GM18507 (cell line): Measurements from ENCODE around the gene RXFP1.

Source experiments
- DNase-seq: peaks from one replicate; pipeline ENCODE4 v3.0.0; 2011; ENCODE audit warnings: low read depth; ENCODE audit not compliant: insufficient read length; ENCODE audit errors: extremely low spot score
- FAIRE-seq: peaks from 2 replicates; lab custom pipeline; 2011; peaks lifted over from hg19 to GRCh38; lab: Jason Lieb, UNC

Gene RXFP1

GRCh38 chr4:158521484-158522088 lies at the start of gene RXFP1:
Gene RXFP1, plus strand, starts transcription at chr4:158521882. Its CDS starts 95 bp downstream, at chr4:158521977.
- DNase-seq (no peak), FAIRE-seq (no peak)

GRCh38 chr4:158481811-158482210 lies 39.9 kb upstream of the RXFP1 start:
- FAIRE-seq (no peak), DNase-seq (no peak)

- DNase-seq (no peak), FAIRE-seq (no peak)
Observed at GRCh38 chr4:158484173-158484885, 37.4 kb upstream of the RXFP1 start.

GRCh38 chr4:158490629-158491028 lies 31.1 kb upstream of the RXFP1 start:
- FAIRE-seq = no peak
- DNase-seq = no peak

GRCh38 chr4:158492391-158492790 lies 29.3 kb upstream of the RXFP1 start:
- no peak for DNase-seq
- no peak for FAIRE-seq

- FAIRE-seq = no peak
- DNase-seq = no peak
Observed at GRCh38 chr4:158496030-158496741, 25.5 kb upstream of the RXFP1 start.

GRCh38 chr4:158500054-158500453 lies 21.6 kb upstream of the RXFP1 start:
- DNase-seq = no peak
- FAIRE-seq = no peak

GRCh38 chr4:158513256-158513655 lies 8.4 kb upstream of the RXFP1 start:
- no peak for DNase-seq
- no peak for FAIRE-seq

- no peak for DNase-seq
- FAIRE-seq = no peak
Observed at GRCh38 chr4:158519226-158519625, 2.5 kb upstream of the RXFP1 start.

- DNase-seq (no peak), FAIRE-seq (no peak)
Observed at GRCh38 chr4:158523990-158524535, 2.4 kb downstream of the RXFP1 start.

- FAIRE-seq (no peak), DNase-seq (no peak)
Observed at GRCh38 chr4:158527516-158527915, 5.8 kb downstream of the RXFP1 start.

- FAIRE-seq (no peak), DNase-seq (no peak)
Observed at GRCh38 chr4:158529505-158529904, 7.8 kb downstream of the RXFP1 start.

- no peak for FAIRE-seq
- DNase-seq = no peak
Observed at GRCh38 chr4:158530381-158530780, 8.7 kb downstream of the RXFP1 start.

GRCh38 chr4:158530898-158531297 lies 9.2 kb downstream of the RXFP1 start:
- no peak for FAIRE-seq

GRCh38 chr4:158532556-158533231 lies 11.0 kb downstream of the RXFP1 start:
- no peak for DNase-seq
- FAIRE-seq = no peak

More at GRCh38 chr4:158530898-158531297, 9.2 kb downstream of the RXFP1 start:
- no peak for DNase-seq

GRCh38 chr4:158534727-158535126 lies 13.0 kb downstream of the RXFP1 start:
- no peak for FAIRE-seq
- no peak for DNase-seq

- DNase-seq (no peak), FAIRE-seq (peak; percentile 26)
Observed at GRCh38 chr4:158535130-158535614, 13.5 kb downstream of the RXFP1 start.

GRCh38 chr4:158536833-158537232 lies 15.2 kb downstream of the RXFP1 start:
- no peak for FAIRE-seq
- DNase-seq = no peak

- no peak for FAIRE-seq
- DNase-seq = no peak
Observed at GRCh38 chr4:158538176-158538575, 16.5 kb downstream of the RXFP1 start.

- no peak for DNase-seq
- no peak for FAIRE-seq
Observed at GRCh38 chr4:158538911-158539310, 17.2 kb downstream of the RXFP1 start.
